GM21360 (cell line): ENCODE results near the gene C1orf159.
"Not testable (repeated sequence)": the region's sequence is repeated elsewhere in the genome, so short reads cannot be mapped to it uniquely, and the experiment has no call there.

Experiments
- ATAC-seq: cut with Tn5 transposase; IDR thresholded peaks from one replicate; pipeline ENCODE4 v1.9.1; 2021; ENCODE audit warnings: mild to moderate bottlenecking, moderate library complexity; ENCODE audit not compliant: unreplicated experiment

C1orf159 gene

DNA sequence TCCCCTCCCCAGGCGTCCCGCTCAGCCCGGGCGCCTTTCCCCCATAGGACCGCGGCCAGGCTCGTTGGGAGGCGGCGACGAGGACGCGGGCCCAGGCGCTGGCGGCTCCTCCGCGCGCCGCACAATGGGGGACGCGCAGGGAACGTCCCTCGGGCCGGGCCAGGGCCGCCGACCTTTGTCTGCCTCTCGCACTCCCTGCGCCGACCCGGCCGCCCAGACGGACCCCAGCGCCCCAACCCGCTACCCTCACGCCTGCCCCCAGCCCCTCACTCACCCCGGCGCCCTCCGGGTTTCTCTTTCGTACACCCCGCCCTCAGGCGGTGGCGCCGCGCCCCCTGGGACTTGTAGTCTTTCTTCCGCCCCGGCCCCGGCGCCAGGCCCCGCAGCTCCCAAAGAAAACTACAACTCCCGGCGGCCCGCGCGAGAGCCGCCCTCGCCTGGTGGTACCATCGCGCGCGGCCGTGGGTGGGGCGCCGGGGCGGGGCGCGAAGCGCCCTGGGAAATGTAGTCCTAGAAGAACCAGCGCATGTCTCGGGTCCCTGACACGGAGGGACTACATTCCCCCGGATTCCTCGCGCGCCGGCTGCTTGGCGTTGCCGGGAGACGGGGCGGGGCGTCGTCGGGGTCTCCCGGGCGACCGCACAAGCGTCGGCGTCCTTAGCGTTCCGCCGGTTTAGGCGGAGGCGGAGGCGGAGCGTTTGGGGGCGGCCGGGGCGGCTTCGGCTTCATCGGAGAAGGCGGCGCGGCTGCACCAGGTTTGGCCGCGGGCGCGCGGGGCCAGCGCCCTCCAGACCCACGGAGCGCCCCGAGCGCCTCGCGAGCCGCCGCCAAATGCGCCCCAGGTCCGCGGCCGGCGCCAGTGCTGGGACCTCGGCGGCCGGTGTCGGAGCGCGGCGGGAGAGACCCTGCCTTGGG is at the start of gene C1orf159:
Gene C1orf159, minus strand, starts transcription at position 304 of the 915 bp plus-strand sequence. CDS start 24,546 bp downstream, outside the sequence.
- ATAC-seq: peak; percentile 90

DNA sequence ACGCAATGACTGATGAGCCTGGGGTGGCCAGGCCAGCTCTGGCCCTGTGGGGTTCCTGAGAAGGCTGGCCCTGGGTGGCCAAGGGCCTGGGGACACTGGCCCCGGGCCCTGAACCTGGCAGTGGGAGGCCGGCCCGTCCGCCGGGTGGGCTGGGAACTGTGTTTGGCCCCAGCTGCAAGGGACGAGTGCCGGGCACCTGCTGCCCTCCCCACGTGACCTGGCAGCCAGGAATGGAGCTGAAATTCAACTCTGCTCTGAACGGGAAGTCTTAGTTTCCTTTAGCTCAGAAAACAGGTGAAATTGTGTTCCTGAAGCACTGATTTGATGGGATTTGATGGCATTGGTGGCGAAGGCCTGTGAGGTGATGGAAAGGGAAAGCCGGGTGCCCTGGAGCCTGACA is 49.6 kb upstream of the C1orf159 start:
- no peak for ATAC-seq

DNA sequence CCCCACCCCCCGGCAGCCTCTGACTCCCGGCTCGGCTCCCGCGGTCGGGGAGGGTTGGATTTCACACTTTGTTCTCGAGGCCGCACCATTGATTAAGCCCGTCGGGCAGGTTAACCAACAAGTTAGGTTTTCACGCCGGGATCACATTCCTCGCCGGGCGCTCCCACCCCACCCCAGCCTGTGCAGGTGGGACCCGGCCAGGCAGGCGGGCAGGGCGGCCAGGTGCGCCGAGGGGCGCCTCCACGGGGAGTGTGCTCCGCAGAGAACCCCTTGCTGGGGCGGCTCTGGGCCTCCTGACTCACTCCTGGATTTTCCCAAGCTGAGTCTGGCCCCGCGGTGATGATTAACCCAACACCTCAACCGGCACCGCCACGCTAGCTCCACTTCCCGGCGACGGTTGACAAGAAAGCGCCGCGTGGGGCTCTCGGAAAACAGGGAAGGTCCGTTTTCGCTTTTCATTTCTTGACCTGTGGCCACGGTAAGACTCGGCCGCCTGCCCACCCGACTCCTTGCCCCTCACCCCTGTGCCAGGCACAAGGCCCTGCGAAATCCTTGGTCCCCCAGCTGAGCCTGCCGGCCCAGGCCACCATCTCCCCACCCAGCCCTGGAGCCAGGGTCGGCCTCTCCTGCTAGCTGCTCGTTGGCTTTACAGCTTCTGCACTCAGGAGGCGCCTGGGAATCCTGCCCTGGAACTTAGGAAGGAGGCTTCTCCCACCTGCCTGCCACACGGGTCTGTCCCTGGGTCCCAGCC is 49.0 kb upstream of the C1orf159 start:
- no peak for ATAC-seq

DNA sequence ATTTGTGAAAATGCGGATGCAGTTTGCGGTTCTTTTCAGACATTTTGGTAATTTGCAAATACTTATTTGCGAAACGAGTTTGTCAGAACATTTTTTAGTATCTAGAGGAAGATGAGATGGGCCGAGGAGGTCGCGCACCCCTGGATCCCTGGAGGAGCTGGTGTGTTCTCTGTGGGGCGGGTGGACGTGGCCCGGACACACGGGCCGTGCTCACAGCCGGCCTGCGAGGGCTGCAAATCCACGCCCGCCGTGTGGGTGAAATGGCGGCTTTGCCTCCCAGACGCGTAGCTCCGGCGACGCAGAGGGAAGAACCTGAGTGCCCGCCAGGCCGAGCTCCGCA is 48.4 kb upstream of the C1orf159 start:
- no peak for ATAC-seq

DNA sequence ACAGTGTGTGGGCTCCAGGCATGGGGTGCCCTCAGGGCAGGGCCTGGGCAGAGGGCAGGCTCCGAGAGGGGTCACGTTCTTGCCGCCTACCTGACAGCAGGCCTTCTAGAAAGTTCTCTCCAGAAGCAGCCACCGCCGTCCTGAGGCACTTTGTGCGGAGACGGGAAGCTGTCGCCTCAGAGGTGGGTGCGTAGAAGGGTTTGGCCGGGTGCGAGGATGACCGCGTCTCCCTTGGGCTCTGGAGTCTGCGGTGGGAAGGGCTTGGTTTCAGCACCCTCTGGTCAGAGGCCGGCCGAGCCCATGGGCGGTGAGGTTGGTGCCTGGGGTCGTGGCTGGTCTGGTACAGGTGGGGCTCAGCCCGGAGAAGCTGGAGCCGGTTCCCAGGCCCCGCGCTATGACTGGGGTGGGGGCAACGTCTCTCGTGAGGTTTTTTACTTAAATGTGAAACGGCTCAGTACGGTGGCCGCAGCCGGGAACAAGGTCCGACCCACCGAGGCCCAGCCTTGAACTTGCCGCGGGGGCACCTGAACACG is 47.7 kb upstream of the C1orf159 start:
- ATAC-seq: no peak

DNA sequence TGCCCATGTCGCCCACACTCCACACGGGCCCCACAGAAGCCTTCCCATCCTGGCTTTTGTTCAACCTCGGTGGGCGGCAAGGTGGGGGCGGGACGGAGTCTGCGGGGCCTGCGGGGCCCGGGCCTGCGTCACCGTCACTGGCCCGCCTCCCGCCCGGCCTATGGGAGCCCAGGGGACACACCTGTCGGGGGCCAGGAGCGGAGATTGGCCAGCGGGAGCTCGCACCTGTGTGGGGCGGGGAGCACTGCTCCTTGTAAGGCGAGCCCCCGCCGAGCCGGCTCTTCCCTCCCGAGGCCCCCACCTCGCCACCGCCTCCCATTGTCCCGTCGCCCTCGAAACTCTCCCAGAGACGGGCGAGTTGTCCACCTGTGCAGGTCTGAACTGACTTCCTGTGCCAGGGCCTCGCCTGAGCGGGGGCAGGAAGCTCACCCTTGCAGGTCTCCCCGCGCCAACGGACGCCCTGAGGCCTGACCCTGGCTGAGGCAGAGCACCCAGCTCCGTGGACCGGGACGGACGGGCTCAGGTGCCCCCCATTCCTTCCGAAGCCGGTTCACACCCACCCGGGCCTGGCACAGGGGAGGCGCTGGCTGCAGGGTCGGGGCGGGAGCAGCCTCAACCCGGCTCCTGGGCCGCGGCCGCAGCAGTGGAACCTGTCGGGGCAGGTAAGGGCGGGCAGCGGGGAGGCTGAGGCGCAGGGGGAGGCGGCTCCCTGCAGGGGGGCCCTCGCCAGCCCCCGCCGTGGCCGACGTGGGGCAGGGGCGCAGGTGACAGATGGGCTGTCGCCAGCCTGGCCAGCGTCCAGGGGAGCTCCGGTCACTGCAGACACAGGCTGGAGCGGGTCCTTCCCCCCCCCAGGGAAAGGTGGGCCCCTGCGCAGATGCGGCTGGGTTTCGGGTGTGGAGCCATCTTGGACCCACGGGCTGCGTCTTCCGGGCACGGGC is 47.0 kb upstream of the C1orf159 start:
- no peak for ATAC-seq

DNA sequence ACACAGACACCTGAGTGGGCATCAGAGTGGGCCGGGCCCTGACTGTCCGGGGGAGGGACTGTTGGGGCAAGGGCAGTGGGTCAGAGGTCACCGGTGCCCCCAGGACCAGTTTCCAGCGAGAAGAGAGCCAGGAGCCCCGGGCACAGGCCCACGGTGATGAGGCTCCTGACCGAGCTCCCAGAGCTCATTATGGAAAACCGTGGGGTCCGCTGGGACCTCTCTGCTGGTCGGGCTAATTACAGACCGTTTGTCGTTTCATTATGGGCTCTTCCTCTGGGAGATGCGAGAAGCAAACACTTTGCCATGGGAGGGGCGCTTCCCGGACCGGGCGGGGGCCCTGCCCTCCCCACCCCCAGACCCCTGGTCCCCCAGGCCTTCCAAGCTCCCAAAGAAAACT is 45.8 kb upstream of the C1orf159 start:
- ATAC-seq: no peak

DNA sequence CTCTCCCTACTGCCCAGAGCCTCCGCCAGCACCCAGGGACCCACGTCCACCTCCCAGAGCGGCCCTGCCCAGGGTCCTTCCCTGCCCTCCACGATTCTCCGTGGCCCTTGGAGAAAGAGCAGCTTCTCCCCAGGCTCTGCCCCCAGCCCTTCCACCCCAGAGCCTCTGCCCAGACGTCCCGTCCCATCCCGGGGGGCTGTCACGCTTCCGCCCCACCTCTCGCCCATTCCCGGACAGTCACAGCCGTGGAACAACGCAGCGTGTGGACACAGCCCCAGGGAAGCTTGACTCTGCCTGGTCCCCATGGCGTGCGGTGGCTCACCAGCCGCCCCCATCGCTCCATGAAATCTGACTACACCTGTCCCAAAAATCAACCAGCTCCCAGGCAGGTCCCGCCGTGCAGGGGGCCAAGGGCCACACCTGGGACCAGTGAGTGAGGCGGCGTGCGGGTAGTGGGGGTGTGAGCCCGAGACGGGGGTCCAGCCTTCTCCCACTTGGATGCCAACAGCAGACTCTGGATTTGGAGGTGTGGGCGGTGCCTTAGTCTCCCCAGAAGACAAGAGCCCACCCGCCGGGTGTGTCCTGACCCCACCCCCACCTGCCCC is 45.3 kb upstream of the C1orf159 start:
- ATAC-seq: no peak

DNA sequence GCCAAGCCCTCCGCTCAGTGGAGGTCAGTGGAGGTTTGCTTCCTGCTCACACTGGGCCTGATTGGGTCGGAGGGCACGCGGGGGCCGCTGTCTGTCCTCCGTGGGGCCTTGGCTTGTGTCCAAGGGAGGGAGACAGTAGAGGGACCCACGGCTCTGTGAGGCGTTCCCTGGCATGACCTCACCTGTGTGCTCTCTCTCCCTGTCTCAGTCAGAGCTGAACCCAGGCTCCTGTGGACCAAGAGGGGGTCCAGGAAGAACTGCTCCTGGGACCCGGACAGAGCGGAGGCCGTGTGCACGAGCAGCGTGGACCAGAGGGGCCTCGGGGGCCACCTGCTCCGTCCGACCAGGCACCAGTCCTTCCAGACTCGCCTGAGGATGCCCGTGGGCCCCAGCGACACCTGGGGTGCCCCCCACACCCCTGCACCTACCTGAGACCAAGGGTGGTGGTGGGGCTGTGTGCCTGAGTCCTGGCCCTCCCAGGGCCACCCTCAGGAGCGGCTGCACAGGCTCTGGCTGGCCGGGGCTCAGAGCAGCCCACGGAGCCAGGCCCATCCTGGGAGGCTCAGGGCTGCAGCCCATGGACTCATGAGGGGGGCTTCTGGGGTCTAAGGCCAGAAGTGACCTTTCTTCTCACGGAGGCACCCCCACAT is 44.5 kb upstream of the C1orf159 start:
- no peak for ATAC-seq

DNA sequence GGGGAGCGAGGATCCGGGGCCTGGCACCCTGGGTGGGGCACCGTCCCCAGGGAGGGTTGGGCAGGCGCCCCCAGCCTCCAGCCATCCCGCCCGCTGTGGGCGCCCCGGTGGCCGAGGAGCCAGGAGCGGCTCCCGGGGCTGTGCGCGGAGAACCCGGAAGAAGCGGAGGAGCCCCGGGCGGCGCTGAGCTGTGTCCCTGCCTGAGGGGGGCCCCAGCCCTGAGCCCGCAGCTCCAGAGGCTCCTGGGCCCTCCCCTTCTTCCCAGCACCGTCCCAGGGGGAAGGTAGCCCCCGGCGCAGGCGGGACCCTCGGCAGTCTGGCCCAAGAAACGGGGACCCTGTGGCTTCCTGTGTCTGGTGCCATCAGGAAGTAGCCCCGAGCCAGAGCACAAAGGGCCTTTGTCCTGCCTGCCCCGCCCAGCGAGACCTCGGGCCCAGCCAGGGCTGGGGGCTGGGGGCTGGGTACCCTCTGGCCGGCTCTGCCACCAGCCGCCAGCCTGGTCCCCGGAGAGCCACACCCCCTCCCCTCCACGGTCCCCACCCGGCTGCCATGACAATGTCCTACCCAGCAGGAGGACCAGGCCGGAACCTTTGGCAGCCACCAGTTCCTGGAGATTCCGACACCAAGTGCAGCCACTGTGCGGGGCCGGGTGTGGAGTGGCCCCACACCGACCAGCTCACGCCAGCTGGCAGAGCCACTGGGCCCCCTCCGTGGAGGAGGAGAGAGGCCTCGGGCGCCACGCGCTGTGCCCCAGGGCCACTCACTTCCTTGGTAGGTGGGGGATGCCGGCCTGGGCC is 42.2 kb upstream of the C1orf159 start:
- ATAC-seq: peak; percentile 46

DNA sequence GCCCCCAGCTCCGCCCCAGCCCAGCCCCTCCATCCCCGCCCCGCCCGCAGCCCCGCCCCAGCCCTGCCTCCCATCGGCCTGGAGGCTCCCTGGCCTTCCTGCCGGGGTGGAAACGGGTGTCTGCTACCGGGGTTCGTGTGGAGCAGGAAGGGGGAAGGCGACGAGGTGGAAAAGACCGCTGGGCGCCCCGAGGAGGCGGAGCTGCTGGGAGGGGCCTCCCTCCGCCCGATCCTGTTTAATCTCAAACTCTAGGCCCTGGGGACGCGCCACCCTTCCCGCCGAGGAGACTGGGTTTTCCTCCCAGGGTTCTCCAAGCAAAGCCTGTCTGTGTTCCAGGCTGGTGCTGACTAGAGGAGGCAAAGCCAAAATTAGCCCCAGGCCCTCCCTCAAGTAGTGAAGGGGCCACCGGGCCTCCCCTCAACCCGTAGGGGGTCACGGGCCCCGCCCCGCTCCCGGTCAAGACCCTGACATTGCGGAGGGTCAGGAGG is 41.6 kb upstream of the C1orf159 start:
- peak; percentile 46 for ATAC-seq

DNA sequence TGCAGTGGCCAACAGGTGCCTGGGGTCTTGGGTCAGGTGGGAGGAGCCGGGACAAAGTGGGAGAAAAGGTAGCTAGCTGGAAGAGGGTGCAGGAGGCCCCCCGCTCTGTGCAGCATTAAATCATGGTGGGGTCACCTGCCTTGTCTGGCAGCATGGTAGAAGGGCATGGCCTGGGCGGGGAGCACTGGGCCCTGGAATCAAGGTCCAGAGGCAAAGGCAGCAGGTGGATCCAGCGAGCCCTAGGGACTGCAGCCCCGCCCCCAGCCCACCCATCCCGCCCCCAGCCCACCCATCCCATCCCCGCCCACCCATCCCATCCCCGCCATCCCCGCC is 41.1 kb upstream of the C1orf159 start:
- ATAC-seq: no peak

DNA sequence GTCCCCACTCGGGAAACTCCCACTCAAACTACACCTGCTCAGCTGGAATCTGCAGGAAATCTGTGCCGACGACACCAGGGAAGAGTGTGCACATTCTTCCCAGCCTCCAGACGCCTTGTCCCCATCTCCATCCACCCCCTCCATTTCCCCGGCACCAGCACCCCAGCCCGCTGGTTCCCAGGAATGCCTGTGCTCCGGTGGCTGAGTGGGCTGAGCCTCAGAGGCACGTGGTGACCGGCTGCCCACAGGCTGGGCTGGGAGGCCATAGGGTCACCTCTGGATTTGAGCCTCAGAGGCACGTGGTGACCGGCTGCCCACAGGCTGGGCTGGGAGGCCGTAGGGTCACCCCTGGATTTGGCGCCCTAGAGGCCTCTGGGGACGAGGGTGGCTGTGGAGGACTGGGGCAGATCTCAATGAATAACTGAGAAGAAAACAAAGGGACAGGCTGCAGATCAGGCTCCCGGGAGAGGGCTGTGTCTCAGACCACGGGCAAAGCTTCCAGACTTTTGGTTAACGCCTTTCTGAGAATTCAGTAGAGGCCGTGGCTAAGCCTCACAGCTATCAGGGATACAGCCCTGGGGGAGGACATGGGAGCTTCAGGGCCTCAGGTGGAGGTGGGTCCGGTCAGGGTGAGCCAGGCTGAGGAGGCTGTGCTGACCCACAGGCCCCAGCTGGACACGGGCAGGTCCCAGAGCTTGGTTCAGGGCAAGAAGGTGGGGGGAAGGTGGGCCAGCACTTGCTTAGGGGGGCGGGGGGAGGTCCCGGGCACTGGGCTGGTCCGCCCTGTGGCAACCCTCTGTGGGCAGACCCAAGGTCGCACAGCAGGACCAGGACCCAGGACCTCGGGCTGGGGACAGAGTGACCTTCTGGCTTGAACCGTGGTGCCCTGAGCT is 40.5 kb upstream of the C1orf159 start:
- no peak for ATAC-seq

DNA sequence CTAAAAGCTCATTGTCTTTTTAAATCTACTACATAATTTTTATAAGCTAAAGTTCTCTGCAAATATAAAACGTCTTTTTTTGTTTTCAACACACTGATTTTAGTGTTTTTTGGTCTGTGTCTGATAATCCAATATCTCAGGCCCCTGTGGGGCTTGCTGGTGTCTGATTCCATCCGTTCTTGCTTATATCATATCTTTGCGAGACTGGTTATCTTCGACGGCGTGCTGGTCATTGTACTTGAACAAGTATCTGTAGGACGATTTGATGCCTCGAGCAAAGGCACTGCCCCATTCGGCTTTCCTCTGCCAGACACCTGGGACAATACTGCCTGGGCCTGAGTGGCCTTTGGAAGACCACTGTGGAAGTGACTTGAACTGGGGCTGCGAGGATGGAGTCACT is 39.4 kb upstream of the C1orf159 start:
- ATAC-seq: no peak

DNA sequence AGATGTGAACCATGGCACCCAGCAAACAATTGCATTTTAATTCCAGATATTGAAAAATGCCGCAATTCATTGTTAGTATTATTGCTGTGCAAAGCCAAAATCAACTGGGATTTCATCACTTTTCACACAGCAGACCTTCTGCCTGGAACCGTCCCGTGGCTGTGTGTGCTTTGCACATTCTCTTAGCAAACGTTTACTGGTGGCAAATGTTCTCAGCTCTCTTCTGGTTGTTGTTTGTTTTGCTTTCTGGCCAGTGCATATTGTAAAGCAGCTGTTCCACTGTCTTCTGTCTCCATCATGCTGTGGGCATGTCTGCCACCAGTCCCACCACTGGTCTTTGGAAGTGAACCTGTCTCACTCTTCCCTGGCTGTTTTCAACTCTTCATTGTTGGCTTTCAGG is 38.0 kb upstream of the C1orf159 start:
- ATAC-seq: no peak

DNA sequence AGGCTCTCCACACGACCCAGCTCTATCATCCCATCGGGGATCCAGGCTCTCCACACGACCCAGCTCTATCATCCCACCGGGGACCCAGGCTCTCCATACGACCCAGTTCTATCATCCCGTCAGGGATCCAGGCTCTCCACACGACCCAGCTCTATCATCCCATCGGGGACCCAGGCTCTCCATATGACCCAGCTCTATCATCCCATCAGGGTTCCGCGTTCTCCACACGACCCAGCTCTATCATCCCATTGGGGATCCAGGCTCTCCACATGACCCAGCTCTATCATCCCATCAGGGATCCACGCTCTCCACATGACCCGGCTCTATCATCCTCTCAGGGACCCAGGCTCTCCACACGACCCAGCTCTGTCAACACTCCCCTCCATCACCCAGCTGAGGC is 37.3 kb upstream of the C1orf159 start:
- ATAC-seq: not testable (repeated sequence)

DNA sequence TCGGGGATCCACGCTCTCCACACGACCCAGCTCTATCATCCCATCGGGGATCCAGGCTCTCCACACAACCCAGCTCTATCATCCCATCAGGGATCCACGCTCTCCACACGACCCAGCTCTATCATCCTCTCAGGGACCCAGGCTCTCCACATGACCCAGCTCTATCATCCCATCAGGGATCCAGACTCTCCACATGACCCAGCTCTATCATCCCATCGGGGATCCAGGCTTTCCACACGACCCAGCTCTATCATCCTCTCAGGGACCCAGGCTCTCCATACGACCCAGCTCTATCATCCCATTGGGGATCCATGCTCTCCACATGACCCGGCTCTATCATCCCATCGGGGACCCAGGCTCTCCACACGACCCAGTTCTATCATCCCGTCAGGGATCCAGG is 36.5 kb upstream of the C1orf159 start:
- not testable (repeated sequence) for ATAC-seq

DNA sequence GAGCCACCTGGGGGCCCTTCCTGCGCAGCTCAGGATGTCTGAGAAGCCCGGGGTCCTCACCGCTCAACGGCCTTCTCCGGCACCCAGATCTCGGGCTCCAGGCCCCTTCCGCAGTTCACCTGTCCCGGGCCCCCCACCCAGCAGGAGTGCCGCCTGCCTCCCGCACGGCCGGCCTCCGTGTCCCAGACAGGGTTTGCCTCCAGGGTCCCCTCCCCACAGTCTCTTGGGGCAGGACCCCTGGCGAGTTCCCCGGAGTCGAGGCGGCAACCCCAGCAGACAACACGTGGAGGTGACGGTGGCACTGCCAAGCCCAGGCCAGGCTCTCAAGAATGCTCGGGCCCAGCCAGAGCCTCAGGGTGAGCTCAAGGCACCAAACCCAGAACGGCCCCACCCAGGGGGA is 35.4 kb upstream of the C1orf159 start:
- ATAC-seq: no peak
